HG02840 (cell line): ENCODE data around the gene NUDT16L1.
"Not testable (repeated sequence)": the region's sequence is repeated elsewhere in the genome, so short reads cannot be mapped to it uniquely, and the experiment has no call there.

ENCODE experiments used
- ATAC-seq: cut with Tn5 transposase; IDR thresholded peaks from one replicate; pipeline ENCODE4 v1.9.1; 2021; ENCODE audit warnings: mild to moderate bottlenecking, moderate library complexity, moderate number of reproducible peaks; ENCODE audit not compliant: unreplicated experiment, low FRiP score

NUDT16L1 gene

DNA sequence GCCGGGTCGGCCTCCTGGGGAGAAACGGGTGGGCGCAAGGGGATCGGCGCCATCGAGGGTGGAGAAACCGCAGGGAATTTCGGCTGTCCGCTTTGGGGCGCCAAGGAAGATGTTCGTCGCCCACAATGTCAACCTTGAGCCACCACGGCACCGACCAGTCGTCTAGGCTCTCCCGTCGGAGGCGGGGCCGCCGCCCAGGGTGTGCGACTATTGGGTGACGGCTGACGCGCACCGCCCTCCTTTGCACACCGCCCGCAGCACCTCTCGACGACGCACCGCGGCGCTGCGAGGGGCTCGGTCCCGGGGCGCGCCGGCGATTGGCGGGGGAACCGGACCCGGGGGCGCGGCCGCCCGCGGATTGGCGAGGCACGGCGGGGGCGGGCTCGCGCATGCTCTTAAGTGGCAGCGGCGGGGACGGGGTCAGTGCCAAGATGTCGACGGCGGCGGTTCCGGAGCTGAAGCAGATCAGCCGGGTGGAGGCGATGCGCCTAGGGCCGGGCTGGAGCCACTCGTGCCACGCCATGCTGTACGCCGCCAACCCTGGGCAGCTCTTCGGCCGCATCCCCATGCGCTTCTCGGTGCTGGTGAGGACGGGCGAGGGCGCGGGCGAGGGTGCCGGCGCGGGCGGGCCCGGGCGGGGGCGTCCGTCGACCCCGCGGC is at the start of gene NUDT16L1:
TSS of gene NUDT16L1 (plus strand) at position 267 of the 660 bp plus-strand sequence. CDS start at position 432, 165 bp downstream.
- peak; percentile 93 for ATAC-seq

- no peak for ATAC-seq
Measured at GRCh38 chr16:4646773-4647643, 46.4 kb upstream of the NUDT16L1 start.

DNA sequence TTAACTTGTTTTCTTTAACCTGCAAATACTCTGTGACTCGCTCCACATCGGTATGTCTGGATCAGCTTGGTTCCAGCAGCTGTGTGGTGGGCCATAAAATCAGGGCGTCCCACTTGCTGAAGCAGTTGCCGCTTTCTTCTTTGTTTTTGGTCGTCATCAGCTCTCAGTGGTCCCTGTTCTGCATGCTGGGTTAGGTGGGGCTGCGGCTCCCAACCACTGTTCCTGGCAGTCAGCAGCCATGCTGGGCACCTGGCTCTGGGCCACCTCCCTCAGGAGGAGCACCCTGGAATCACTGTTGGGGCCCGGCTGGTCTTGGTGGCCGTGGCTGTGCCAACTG is 45.8 kb upstream of the NUDT16L1 start:
- no peak for ATAC-seq

DNA sequence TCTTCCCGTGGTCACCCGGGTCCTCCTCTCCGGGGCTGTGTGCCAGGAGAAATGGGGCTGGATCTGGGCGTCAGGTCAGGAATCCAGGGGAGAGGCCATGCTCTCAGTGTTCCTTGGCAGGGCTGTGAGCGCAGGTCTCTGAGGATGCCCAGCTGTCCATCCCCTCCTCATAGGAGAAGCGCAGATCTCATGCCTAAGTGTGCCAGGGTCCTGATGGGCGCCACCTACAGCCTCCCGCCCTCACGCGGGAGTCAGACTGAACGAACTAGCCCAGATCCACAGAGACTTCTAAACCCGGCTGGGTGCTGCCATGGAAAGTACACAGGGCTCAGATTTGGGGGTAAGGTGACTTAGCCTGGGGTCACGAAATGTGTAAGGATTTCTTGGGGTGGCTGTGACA is 44.4 kb upstream of the NUDT16L1 start:
- ATAC-seq: no peak

GRCh38 chr16:4649744-4650442 is 43.5 kb upstream of the NUDT16L1 start:
- ATAC-seq: no peak

DNA sequence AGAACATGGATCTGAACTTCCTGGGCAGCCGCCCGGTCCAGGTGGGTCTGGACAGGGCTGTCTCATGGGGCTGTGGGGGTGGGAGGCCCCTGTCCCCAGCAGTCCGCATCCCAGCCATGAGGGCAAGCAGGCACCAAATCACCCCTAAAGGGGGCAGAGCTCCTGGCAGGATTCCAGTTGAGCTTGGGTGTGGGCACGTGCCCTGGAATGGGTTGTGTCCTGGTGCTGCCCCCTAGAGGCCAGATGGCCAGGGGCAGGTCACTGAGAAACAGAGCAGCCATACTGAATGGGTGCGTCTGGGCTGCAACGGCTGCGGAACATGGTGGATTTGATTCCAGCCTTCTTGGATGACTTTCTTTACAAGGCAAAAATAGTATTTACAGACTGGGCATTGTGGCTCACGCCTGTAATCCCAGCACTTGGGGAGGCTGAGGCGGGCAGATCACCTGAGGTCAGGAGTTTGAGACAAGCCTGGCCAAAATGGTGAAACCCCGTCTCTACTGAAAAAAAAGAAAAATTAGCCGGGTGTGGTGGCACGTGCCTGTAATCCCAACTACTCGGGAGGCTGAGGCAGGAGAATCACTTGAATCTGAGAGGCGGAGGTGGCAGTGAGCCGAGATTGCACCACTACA is 42.8 kb upstream of the NUDT16L1 start:
- ATAC-seq: not testable (repeated sequence)

DNA sequence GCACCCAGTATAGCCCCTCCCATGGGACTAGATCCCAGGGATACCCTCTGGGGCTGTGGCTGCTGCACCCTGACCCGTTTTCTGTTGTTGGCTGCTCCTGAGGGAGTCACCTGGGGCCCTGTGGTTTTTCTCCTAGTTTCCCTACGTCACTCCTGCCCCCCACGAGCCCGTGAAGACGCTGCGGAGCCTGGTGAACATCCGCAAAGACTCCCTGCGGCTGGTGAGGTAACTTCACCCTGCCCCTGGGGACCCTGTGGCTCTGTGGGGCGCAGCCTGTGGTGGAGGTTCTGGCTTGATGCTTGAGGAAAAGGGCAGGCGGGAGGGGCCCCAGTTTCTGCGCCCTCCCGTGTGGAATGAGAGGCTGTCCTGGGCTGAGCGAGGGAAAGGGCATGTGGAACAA is 41.5 kb upstream of the NUDT16L1 start:
- ATAC-seq: no peak

GRCh38 chr16:4652561-4652960 is 40.8 kb upstream of the NUDT16L1 start:
- ATAC-seq: no peak

- ATAC-seq: no peak
Measured at GRCh38 chr16:4654011-4654963, 39.1 kb upstream of the NUDT16L1 start.

DNA sequence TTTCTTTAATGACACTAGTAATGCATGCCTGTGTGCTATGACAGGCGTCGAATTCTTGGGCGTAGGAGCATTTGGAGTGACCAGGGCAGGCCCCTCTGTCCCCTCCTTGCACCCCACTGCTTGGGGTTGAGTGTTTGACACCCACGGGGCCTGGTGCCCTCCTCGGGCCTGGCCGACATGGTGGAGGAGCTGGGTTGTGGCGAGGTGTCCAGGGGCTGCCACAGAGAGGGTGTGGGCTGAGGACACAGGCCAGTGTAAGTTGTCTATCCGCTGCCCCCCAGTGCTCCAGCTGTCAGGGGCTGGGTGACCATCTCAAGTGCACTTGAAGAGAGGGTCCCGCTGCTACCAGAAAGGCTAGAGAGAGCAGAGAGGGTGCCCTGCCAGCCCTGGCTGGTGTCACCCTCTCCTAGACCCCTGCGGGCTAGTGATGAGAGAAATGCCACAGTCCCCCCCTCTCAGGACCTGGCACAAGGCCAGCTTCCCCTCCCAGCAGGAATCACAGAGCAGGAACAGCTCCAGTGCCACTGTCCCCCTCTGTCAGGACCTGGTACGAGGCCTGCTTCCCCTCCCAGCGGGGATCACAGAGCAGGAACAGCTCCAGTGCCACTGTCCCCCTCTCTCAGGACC is 38.3 kb upstream of the NUDT16L1 start:
- no peak for ATAC-seq

- no peak for ATAC-seq
Measured at GRCh38 chr16:4655801-4656200, 37.6 kb upstream of the NUDT16L1 start.

- no peak for ATAC-seq
Measured at GRCh38 chr16:4656221-4656620, 37.1 kb upstream of the NUDT16L1 start.

DNA sequence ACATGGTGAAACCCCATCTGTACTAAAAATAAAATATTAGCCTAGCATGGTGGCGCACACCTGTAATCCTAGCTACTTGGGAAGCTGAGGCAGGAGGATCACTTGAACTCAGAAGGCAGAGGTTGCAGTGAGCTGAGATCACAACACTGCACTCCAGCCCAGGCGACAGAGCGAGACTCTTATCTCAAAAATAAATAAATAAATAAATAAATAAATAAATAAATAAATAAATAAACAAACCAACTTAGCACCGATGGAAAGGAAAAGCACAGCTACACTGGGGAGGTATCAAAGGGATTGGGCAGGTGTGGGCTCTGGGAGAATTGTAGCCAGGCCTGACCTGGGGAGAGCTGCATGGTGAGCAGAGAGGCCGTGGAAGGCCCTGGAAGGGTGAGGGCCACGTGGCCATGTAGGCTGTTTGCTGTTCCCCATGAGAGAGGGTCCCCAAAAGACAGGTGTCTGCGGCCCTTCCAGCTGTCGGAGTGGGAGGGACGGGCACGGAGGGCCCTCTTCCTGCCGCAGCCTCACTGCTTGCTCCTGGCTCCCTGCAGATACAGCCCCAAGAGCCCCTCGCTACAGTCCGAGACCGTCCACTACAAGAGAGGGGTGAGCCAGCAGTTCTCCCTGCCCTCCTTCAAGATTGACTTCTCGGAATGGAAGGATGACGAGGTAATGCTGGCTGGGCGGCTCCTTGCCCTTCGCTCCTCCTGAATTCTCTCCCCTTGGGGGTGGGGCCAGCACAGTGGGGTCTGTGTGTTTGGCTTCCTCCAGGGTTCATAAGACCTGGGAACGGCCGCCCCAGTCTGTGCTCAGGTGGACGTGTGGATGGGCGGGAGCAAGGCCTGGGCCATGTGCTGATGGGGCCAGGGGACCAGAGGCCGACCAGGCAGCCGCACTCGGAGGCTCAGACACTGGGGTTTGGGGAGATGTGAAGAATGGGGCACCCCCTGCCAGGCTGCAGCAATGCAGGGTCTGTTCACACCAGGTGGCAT is 36.4 kb upstream of the NUDT16L1 start:
- ATAC-seq: no peak

GRCh38 chr16:4659363-4660353 is 33.7 kb upstream of the NUDT16L1 start:
- no peak for ATAC-seq

GRCh38 chr16:4660454-4661007 is 32.8 kb upstream of the NUDT16L1 start:
- no peak for ATAC-seq

GRCh38 chr16:4661661-4662060 is 31.7 kb upstream of the NUDT16L1 start:
- ATAC-seq: no peak

GRCh38 chr16:4663465-4663776 is 29.9 kb upstream of the NUDT16L1 start:
- no peak for ATAC-seq
